ENCODE data around the gene SLC35F3.

GRCh38 chr1:234226819-234227165, 322.3 kb downstream of the SLC35F3 start:
- TF ChIP-seq POLR2A (IDR thresholded peaks at IDR 0.05) (no peak), CTCF (IDR thresholded peaks at IDR 0.05) (no peak)
